ENCODE results near the gene CCDC88C. TPM values are rescaled to one million over a fixed set of nuclear protein-coding genes. Genes with fewer than 3 reads are reported as not detected.

Gene CCDC88C
- polyA plus RNA-seq, 2 of the 4 experiments (the other 2 are of a cell fraction): 2.9 to 3.7 TPM

DNA sequence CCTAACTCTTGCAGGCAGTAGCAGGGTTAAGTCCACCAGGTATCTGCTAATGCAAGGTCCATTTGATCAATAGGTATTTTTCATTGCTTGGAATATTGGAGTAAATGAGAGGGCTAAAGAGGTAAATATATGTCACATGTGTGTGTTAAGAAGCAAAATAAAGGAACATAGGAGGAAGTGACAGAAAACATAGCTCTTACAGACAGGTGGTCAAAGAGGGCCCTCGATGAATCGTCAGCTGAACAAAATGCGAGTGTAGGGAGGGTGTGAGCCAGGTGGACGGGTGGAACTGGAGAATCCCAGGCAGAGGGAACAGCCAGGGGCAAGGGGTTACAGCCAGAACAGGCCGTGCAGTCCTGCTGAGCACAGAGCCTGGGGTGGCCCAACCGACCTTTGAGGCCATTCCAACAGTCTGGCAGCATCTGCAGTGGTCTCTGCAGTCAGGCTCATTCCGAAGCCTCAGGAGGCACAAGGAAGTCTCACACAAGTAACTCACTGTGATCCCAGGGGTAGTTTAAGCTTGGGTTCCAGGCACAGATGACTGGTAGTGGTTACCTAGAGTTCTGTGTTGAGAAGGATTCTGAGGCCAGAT lies 43.2 kb downstream of the CCDC88C start:
- no peak overlapping the region for H3K4me3 ChIP-seq
- ChIA-PET POLR2A (no interaction called here), CTCF (interaction anchor here (1.0 to 2.1 kb wide), 2 partner anchors 46 to 50 kb away, joined by 3 to 8 read pairs; no protein-coding TSS in a partner anchor)
- 85% methylated on average over 7 of the region's 7 CpGs for WGBS (ENCODE audit: missing lambda C conversion rate)
- ATAC-seq: no peak
- no peak overlapping the region for H3K27ac ChIP-seq
- H3K9me3 ChIP-seq: no peaks in the 10 kb centered on the region
- FAIRE-seq: no peak
- H3K4me2 ChIP-seq: no peak overlapping the region
- TF ChIP-seq TFCP2L1 (CRISPR knock-in tag; IDR thresholded peaks at IDR 0.05) (no peak), HDAC2 (IDR thresholded peaks at IDR 0.05) (no peak), FOSL2 (IDR thresholded peaks at IDR 0.05) (no peak), FOSL2 (CRISPR knock-in tag; IDR thresholded peaks at IDR 0.05) (no peak), JUNB (IDR thresholded peaks at IDR 0.05) (no peak), EHMT2 (IDR thresholded peaks at IDR 0.05; ENCODE audit: low read depth) (no peak), MAFK (IDR thresholded peaks at IDR 0.05; ENCODE audit: partially characterized antibody) (no peak), NPAS2 (CRISPR knock-in tag; IDR thresholded peaks at IDR 0.05; ENCODE audit: borderline replicate concordance) (no peak), CHD4 (IDR thresholded peaks at IDR 0.05; ENCODE audit: borderline replicate concordance) (no peak), POLR2AphosphoS2 (conservative IDR thresholded peaks at IDR 0.05; ENCODE audit: low read length) (no peak), RAD21 (conservative IDR thresholded peaks at IDR 0.05 in 1 of 2, IDR thresholded peaks at IDR 0.05 in 1 of 2) (no peak), TP53 (CRISPR knock-in tag; IDR thresholded peaks at IDR 0.05) (no peak)
- TF ChIP-seq, protein P1, sequence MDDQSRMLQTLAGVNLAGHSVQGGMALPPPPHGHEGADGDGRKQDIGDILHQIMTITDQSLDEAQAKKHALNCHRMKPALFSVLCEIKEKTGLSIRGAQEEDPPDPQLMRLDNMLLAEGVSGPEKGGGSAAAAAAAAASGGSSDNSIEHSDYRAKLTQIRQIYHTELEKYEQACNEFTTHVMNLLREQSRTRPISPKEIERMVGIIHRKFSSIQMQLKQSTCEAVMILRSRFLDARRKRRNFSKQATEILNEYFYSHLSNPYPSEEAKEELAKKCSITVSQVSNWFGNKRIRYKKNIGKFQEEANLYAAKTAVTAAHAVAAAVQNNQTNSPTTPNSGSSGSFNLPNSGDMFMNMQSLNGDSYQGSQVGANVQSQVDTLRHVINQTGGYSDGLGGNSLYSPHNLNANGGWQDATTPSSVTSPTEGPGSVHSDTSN (IDR thresholded peaks at IDR 0.05): no peak
- no peak for DNase-seq (ENCODE audit: low read depth in 1 of 2, low spot score in 1 of 2)
- H3K4me1 ChIP-seq: 0 out of 3 replicates have a peak, but pooled peaks cover 2% of the 10 kb centered on the region

DNA sequence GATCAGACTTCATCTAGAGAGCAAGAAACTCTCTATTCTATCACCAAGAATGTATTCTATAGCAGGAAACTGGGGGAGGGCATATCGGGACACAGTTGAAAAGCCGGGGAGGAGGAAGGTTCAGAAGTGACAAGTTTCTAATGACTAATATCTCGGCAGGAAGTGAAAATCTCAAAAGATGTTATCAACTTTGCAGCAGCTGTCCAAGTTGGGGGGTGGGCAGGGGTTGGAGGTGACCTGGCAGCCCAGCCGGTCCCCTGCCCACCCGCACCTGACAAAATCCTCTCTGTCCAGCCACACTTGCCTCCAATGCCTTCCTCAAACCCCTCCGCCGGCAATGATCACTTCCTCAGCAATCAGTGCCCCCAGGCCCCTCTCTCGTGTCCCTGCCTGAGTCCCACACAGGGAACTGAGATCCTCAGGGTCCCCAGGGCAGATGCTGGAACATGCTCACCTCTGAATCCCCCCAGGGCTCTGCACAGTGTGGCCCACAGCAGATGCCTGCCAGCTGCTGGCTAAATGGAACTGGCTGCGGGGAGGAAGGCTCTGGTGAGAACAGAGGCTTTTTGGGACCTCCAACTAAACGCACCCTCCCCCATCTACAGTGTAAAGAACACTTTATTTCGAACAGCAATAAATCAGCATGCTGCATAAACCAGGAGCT lies 43.9 kb downstream of the CCDC88C start:
- no peak for FAIRE-seq
- H3K4me2 ChIP-seq: no peak overlapping the region
- POLR2A ChIA-PET: interaction anchor here (0.5 kb wide), 1 partner anchor 513 kb away, joined by 7 read pairs; no protein-coding TSS in a partner anchor

More for the DNA sequence above, 43.9 kb downstream of the CCDC88C start:
- Histone ChIP-seq H3K9me3 (no peaks in the 10 kb centered on the region), H3K27ac (no peak overlapping the region), H3K4me1 (no peaks in the 10 kb centered on the region), H3K4me3 (no peak overlapping the region)
- WGBS (ENCODE audit: missing lambda C conversion rate): 58% methylated on average over 10 of the region's 11 CpGs
- CTCF ChIA-PET: interaction anchor here (2.1 kb wide), 1 partner anchor 50 kb away, joined by 8 read pairs; no protein-coding TSS in a partner anchor
- ATAC-seq (no peak), DNase-seq (ENCODE audit: low read depth in 1 of 2, low spot score in 1 of 2) (no peak)
- no peak for TF ChIP-seq HOXB13 (CRISPR knock-in tag; IDR thresholded peaks at IDR 0.05; ENCODE audit: low read depth)
- TF ChIP-seq, protein P2, sequence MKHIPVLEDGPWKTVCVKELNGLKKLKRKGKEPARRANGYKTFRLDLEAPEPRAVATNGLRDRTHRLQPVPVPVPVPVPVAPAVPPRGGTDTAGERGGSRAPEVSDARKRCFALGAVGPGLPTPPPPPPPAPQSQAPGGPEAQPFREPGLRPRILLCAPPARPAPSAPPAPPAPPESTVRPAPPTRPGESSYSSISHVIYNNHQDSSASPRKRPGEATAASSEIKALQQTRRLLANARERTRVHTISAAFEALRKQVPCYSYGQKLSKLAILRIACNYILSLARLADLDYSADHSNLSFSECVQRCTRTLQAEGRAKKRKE (CRISPR knock-in tag; IDR thresholded peaks at IDR 0.05; ENCODE audit: low read depth): no peak
- TF ChIP-seq, protein P1 (IDR thresholded peaks at IDR 0.05): no peak
- TF ChIP-seq ZFP36 (IDR thresholded peaks at IDR 0.05; ENCODE audit: borderline replicate concordance, partially characterized antibody): no peak
- TF ChIP-seq, protein P3, sequence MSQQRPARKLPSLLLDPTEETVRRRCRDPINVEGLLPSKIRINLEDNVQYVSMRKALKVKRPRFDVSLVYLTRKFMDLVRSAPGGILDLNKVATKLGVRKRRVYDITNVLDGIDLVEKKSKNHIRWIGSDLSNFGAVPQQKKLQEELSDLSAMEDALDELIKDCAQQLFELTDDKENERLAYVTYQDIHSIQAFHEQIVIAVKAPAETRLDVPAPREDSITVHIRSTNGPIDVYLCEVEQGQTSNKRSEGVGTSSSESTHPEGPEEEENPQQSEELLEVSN (IDR thresholded peaks at IDR 0.05; ENCODE audit: borderline replicate concordance, low read depth): no peak
- TF ChIP-seq KDM5A (IDR thresholded peaks at IDR 0.05): no peak
- no peak for TF ChIP-seq CHD4 (IDR thresholded peaks at IDR 0.05; ENCODE audit: borderline replicate concordance)
- no peak for TF ChIP-seq RFX5 (IDR thresholded peaks at IDR 0.05)
- TF ChIP-seq NR3C1 (IDR thresholded peaks at IDR 0.05): no peak
- TF ChIP-seq, protein P4, sequence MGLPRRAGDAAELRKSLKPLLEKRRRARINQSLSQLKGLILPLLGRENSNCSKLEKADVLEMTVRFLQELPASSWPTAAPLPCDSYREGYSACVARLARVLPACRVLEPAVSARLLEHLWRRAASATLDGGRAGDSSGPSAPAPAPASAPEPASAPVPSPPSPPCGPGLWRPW (IDR thresholded peaks at IDR 0.05): no peak
- TF ChIP-seq JUN (IDR thresholded peaks at IDR 0.05): no peak
- no peak for TF ChIP-seq FOXS1 (CRISPR knock-in tag; IDR thresholded peaks at IDR 0.05)

Data from A549 (cell line).